ENCODE data around the gene PKM.

Gene PKM

GRCh38 chr15:72163719-72164118 is 67.3 kb downstream of the PKM start:
- H3K4me3 ChIP-seq (ENCODE audit: low read depth, low read length), result no peak overlapping the region
- TF ChIP-seq, protein P1, sequence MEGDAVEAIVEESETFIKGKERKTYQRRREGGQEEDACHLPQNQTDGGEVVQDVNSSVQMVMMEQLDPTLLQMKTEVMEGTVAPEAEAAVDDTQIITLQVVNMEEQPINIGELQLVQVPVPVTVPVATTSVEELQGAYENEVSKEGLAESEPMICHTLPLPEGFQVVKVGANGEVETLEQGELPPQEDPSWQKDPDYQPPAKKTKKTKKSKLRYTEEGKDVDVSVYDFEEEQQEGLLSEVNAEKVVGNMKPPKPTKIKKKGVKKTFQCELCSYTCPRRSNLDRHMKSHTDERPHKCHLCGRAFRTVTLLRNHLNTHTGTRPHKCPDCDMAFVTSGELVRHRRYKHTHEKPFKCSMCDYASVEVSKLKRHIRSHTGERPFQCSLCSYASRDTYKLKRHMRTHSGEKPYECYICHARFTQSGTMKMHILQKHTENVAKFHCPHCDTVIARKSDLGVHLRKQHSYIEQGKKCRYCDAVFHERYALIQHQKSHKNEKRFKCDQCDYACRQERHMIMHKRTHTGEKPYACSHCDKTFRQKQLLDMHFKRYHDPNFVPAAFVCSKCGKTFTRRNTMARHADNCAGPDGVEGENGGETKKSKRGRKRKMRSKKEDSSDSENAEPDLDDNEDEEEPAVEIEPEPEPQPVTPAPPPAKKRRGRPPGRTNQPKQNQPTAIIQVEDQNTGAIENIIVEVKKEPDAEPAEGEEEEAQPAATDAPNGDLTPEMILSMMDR (IDR thresholded peaks at IDR 0.05; ENCODE audit: low read depth, low read length), result no peak

GRCh38 chr15:72162569-72162968 is 68.4 kb downstream of the PKM start:
- TF ChIP-seq, protein P1 (IDR thresholded peaks at IDR 0.05; ENCODE audit: low read depth, low read length), result no peak

DNA sequence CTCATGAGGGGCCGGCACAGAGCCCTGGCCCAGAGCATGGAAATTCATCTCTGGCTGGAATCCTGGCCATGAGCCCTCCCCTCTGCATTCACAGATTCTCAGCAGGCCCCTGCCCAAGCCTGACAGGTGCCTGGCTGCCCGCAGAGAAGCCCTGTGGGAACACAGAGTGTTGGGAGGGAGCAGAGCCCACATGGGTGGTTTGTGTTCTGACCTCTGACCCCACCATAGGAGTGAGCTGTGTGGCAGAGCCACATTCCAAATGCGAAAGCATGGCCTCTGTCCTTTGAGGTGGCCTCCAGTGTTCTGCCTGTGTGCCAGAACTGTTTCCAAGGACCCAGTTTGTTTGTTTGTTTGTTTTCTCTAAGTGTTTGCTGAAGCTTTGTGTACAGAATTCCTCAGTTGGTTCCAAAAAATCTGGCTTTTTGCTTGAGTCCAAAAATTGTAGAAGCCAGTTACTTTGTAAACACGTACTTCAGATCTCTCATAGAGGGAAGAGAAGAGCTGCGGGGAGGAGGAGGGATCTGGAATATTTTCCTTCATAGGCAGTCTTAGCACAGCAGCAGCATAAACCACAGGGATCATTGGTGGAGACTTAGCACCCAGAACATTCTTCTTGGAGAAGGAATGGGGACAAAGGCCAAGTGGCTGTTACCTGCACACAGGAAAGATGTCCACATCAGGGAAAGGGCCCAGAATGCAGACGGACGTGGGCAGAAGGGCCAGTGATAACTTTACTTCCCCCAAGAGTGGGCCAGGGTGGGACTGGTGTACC is 69.4 kb downstream of the PKM start:
- TF ChIP-seq, protein P1 (IDR thresholded peaks at IDR 0.05; ENCODE audit: low read depth, low read length), result no peak
- no peak overlapping the region for H3K4me3 ChIP-seq (ENCODE audit: low read depth, low read length)

More at GRCh38 chr15:72162569-72162968, 68.4 kb downstream of the PKM start:
- no peak overlapping the region for H3K4me3 ChIP-seq (ENCODE audit: low read depth, low read length)

- H3K4me3 ChIP-seq (ENCODE audit: low read depth, low read length), result no peak overlapping the region
- TF ChIP-seq, protein P1 (IDR thresholded peaks at IDR 0.05; ENCODE audit: low read depth, low read length), result no peak
These were observed 70.2 kb downstream of the PKM start for GRCh38 chr15:72160696-72161245.

DNA sequence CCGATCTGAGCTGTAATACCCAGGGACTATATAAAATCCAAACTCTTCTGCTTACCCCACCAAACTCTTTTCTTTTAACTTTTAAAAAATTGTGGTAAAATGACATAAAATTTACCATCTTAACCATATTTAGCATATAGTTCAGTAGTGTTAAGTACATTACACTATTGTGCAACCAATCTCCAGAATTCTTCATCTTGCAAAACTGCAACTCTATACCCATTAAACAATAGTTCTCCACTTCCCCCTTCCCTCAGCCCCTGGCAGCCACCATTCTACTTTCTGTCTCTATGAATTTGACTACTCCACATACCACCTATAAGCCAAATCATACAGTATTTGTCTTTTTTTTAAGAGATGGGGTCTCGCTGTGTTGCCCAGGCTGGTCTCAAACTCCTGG is 74.1 kb downstream of the PKM start:
- TF ChIP-seq, protein P1 (IDR thresholded peaks at IDR 0.05; ENCODE audit: low read depth, low read length), result no peak
- H3K4me3 ChIP-seq (ENCODE audit: low read depth, low read length), result no peak overlapping the region

GRCh38 chr15:72155635-72156616 is 75.1 kb downstream of the PKM start:
- TF ChIP-seq, protein P1 (IDR thresholded peaks at IDR 0.05; ENCODE audit: low read depth, low read length), result peak; percentile 98
- H3K4me3 ChIP-seq (ENCODE audit: low read depth, low read length), result peak overlapping the region; percentile 59
